Panc1 (cell line): Measurements from ENCODE around the gene OPN3. TPM values are rescaled to one million over a fixed set of nuclear protein-coding genes. Genes with fewer than 3 reads are reported as not detected.

Experiments
- ATAC-seq: fragments of 200-7000 bp; cut with Tn5 transposase; 2 replicates; pipeline ENCODE4 v1.9.1; 2020; ENCODE audit warnings: mild to moderate bottlenecking, moderate library complexity
- BruUV-seq: library from RNA; stranded (reverse); fragments of 400-500 nt; replicated peaks from 2 replicates; lab custom pipeline; 2021; lab: Mats Ljungman, UMichigan
- CTCF ChIA-PET: fragments of 300-600 bp; sonication (Branson Sonifier 250); formaldehyde crosslinking; loops from one replicate; lab custom pipeline; 2022; ENCODE audit warnings: antibody characterized with exemption; lab: Charles Lee
- POLR2A ChIA-PET: fragments of 300-600 bp; sonication (Branson Sonifier 250); formaldehyde crosslinking; loops from one replicate; lab custom pipeline; 2022; ENCODE audit warnings: antibody characterized with exemption; lab: Charles Lee
- DNase-seq: peaks from one replicate; pipeline ENCODE4 v3.0.0-alpha.2; 2010; ENCODE audit warnings: low read depth, low spot score
- H3K27ac ChIP-seq: 2 replicates; pipeline ENCODE4 v1.5.1; 2011; ENCODE audit warnings: mild to moderate bottlenecking, low read length, inconsistent platforms
- H3K27me3 ChIP-seq: fragments of 200-500 bp; sonication (Bioruptor generic); 2 replicates; pipeline ENCODE4 v1.6.0; 2014; ENCODE audit warnings: low read length, inconsistent platforms; ENCODE audit not compliant: control insufficient read depth, insufficient read depth
- H3K36me3 ChIP-seq: fragments of 200-500 bp; sonication (Bioruptor generic); 2 replicates; pipeline ENCODE4 v1.5.1; 2014; ENCODE audit warnings: inconsistent platforms, mild to moderate bottlenecking, low read length, moderate library complexity; ENCODE audit not compliant: control insufficient read depth, insufficient read depth
- H3K4me1 ChIP-seq: 2 replicates; pipeline ENCODE4 v1.5.1; 2011; ENCODE audit warnings: inconsistent platforms, mild to moderate bottlenecking, low read length, moderate library complexity; ENCODE audit not compliant: control insufficient read depth, insufficient read depth
- H3K4me3 ChIP-seq, 2 experiments: 2 replicates each; pipeline ENCODE4 v1.5.1; 2011 to 2012; ENCODE audit warnings: low read depth in 2 of 2, low read length in 2 of 2, mild to moderate bottlenecking in 2 of 2, inconsistent platforms in 1 of 2, moderate library complexity in 1 of 2
- H3K9me3 ChIP-seq: fragments of 200-500 bp; sonication (Bioruptor generic); 2 replicates; pipeline ENCODE4 v1.5.1; 2014; ENCODE audit warnings: low read depth, mild to moderate bottlenecking, inconsistent platforms, low read length, moderate library complexity; ENCODE audit not compliant: control insufficient read depth, insufficient read depth
- POLR2AphosphoS5 ChIP-seq: IDR thresholded peaks from 2 replicates; pipeline ENCODE4 v1.6.1; 2012; ENCODE audit warnings: mild to moderate bottlenecking, low read depth, low read length, moderate library complexity
- REST ChIP-seq, 2 experiments: IDR thresholded peaks; 2 replicates each; pipeline ENCODE4 v1.6.1; 2011 to 2012; ENCODE audit warnings: low read depth in 2 of 2, control low read depth in 1 of 2, low read length in 1 of 2, mild to moderate bottlenecking in 1 of 2, moderate library complexity in 1 of 2; ENCODE audit not compliant: insufficient read depth in 1 of 2
- SIN3A ChIP-seq: IDR thresholded peaks from 2 replicates; pipeline ENCODE4 v1.6.1; 2012; ENCODE audit warnings: low read depth, mild to moderate bottlenecking, low read length, moderate library complexity, borderline replicate concordance; ENCODE audit not compliant: insufficient read depth
- TCF7L2 ChIP-seq: IDR thresholded peaks from 2 replicates; pipeline ENCODE4 v1.6.1; 2011; ENCODE audit warnings: mild to moderate bottlenecking, low read depth, low read length, inconsistent platforms
- in situ Hi-C: cut with HindIII; loops from 2 replicates; pipeline ENCODE4 v1.10.0; 2016; ENCODE audit warnings: low sequenced_read_pairs, low pct_unique_long_range_greater_than_20kb
- intact Hi-C: fragments of 100-400 bp; cut with micrococcal nuclease; formaldehyde crosslinking; loops from one replicate; pipeline ENCODE4 v1.10.0; 2022; ENCODE audit not compliant: unreplicated experiment
- total RNA-seq: library from RNA; stranded (reverse); gene quantifications from one replicate; pipeline ENCODE4 v1.2.1, GENCODE V29; 2021; ENCODE audit not compliant: unreplicated experiment
- TF ChIP-seq, protein P1 (sequence below): fragments of 450-650 bp; IDR thresholded peaks from 2 replicates; pipeline ENCODE4 v1.5.1; 2017; ENCODE audit warnings: mild to moderate bottlenecking

The OPN3 gene
- total RNA-seq, 1 experiment from 2014 or later, result 34.0 TPM

- CTCF ChIA-PET, result no interaction called here
- Histone ChIP-seq H3K27ac (no peak overlapping the region), H3K9me3 (no peaks in the 10 kb centered on the region), H3K4me1 (peaks cover 2% of the 10 kb centered on the region; the same call in 1 of the 2 replicates), H3K4me3 (no peak overlapping the region), H3K27me3 (no peaks in the 10 kb centered on the region), H3K36me3 (no peaks in the 10 kb centered on the region)
- in situ Hi-C loops, result no loop called here
- intact Hi-C loops, result no loop called here
- ATAC-seq, result no peak
- POLR2A ChIA-PET, result interaction anchor here (0.6 kb wide), 1 partner anchor 230 kb away, joined by 3 read pairs; no protein-coding TSS in a partner anchor
- no TSS peak for BruUV-seq
- TF ChIP-seq TCF7L2, result no peak
- TF ChIP-seq POLR2AphosphoS5, result no peak
- TF ChIP-seq SIN3A, result no peak
- TF ChIP-seq, protein P1, sequence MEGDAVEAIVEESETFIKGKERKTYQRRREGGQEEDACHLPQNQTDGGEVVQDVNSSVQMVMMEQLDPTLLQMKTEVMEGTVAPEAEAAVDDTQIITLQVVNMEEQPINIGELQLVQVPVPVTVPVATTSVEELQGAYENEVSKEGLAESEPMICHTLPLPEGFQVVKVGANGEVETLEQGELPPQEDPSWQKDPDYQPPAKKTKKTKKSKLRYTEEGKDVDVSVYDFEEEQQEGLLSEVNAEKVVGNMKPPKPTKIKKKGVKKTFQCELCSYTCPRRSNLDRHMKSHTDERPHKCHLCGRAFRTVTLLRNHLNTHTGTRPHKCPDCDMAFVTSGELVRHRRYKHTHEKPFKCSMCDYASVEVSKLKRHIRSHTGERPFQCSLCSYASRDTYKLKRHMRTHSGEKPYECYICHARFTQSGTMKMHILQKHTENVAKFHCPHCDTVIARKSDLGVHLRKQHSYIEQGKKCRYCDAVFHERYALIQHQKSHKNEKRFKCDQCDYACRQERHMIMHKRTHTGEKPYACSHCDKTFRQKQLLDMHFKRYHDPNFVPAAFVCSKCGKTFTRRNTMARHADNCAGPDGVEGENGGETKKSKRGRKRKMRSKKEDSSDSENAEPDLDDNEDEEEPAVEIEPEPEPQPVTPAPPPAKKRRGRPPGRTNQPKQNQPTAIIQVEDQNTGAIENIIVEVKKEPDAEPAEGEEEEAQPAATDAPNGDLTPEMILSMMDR, result no peak
- TF ChIP-seq REST (IDR thresholded peaks at IDR 0.05; ENCODE audit: insufficient read depth in 1 of 2, low read depth in 2 of 2, low read length in 1 of 2), result no peak
- DNase-seq, result no peak
Observed at GRCh38 chr1:241557551-241558193, 82.5 kb downstream of the OPN3 start.

DNA sequence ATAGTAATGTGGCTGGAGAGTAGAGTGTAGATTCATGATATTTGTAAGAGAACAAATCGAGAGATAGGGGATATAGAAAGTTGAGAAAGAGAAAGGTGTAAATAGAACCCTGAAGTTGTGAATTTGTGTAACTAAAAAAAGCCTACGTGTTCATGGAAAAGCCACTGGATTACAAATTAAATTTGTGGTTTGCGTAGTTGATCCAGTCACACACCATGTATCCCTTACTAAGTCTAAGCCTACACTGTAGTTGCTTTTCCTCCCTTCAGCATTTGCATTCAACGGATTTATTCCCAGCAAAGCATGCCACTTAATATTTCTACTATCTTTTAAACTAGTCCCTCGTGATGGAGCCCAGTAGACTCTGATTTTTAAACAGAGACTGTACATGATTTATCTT lies 83.1 kb downstream of the OPN3 start:
- TF ChIP-seq, protein P1, result no peak
- TF ChIP-seq TCF7L2 (no peak), REST (IDR thresholded peaks at IDR 0.05; ENCODE audit: insufficient read depth in 1 of 2, low read depth in 2 of 2, low read length in 1 of 2) (no peak), POLR2AphosphoS5 (no peak), SIN3A (no peak)
- ChIA-PET CTCF (no interaction called here), POLR2A (no interaction called here)
- intact Hi-C loops, result no loop called here
- in situ Hi-C loops, result no loop called here
- no TSS peak for BruUV-seq
- no peak for ATAC-seq
- no peak for DNase-seq
- H3K27me3 ChIP-seq, result no peaks in the 10 kb centered on the region
- no peaks in the 10 kb centered on the region for H3K36me3 ChIP-seq
- H3K9me3 ChIP-seq, result no peaks in the 10 kb centered on the region
- H3K4me1 ChIP-seq, result peaks cover 2% of the 10 kb centered on the region; the same call in 1 of the 2 replicates
- H3K4me3 ChIP-seq, result no peak overlapping the region
- H3K27ac ChIP-seq, result no peak overlapping the region; the same call in 1 of the 2 replicates
